T1000 (cell line): Measurements from ENCODE around the gene CASK.

Source experiments
- DNase-seq: peaks from one replicate; lab custom pipeline; 2025; ENCODE audit warnings: mixed read lengths; lab: John Stamatoyannopoulos, UW

CASK gene

DNA sequence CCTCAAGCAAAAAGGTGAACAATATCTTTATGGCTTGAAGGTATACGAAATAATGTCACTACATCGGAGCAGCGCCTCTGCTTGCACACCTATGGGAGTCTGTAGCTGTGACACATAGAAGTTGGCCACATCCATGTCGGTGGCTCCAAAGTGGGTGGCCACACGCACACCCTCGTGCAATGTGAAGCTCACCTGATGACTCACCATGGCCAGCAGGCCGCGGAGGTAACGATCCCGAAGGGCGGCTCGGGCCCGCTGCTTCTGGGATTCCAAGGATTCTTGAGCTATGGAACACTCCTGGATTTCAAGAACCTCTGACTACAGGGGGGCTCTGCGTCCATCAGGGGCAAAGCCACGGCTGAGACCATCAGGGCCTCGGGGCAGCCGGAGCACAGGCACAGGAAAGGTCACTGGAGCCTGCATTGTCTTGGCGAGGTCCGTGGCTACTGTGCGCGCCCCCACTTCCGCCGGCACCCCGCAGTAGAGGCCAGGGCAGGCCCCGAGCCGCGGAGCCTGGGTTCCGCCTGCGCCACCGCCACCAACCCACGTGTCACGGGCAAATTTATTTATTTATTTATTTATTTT lies 451.0 kb downstream of the CASK start:
- no peak for DNase-seq

DNA sequence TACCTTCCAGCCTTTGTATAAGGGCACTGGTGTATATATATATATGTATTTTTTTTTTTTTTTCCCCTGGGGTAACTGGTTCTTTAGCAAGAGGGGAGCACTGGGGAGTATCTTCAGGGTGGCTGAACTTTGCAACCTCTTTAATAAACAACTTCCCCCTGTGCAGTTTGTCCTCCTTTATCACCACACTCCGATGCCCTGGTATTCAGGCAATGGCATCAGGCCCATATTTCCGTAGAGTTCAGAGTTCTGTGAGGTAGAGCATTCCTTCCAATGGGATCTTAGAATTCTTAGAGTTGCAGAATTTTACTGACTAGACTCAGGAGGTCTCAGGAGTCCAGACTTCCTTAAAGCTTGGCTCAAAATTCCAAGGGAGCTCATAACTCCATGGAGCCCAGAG lies 451.6 kb downstream of the CASK start:
- DNase-seq, result no peak

- DNase-seq, result no peak
These were observed 452.6 kb downstream of the CASK start for GRCh38 chrX:41470706-41471105.

DNA sequence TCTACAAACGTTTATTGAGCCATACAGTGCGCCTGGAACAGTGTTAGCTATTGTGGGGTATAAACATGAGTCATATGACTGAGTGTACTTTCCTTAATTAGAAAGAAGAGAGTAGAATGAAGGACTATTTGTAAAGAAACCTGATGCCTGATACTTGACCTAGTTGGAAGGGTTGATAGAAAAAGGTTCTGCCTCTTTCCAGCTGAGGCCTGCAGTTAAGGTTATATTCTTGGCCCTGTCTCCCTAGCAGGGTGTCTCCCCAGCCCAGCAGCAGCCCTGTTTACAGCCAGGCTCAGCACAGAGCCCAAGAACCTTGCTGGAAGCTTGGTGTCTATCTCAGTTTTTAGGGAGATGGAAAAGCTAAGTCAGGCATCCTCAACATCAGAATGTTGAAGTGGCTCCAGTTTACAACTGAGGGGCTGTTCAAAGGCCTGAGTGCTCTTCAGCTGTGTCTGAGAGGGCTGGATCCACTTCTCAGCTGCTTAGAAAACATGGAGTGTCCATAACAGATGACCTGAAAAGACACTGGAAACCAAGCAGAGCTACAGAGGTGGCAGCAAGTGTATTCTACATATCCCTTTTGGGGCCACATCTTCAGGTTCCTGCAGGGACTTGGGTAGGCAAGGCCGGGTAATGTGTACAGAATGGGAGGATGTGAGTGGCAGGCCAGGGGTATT lies 454.6 kb downstream of the CASK start:
- DNase-seq, result no peak
